ENCODE data around the gene QPRT.

DNA sequence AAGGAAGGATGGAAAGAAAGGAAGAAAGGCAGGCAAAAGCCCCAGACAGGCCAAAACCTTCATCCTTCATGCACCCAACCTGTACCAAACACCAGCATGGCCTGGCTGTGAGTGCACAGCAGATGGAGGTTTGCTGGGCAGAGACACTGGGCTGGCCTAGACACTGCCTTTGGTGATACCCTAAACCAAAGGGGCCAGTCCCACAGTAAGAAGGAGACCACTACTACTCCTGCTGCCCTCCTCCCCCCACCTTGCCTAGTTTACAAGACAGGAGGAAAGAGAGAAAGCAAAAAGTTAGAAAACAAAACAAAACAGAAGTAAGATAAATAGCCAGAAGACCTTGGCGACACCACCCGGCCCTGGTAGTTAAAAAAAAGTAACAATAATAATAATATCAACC, 19.1 kb downstream of the QPRT start:
- TF ChIP-seq, protein P1, sequence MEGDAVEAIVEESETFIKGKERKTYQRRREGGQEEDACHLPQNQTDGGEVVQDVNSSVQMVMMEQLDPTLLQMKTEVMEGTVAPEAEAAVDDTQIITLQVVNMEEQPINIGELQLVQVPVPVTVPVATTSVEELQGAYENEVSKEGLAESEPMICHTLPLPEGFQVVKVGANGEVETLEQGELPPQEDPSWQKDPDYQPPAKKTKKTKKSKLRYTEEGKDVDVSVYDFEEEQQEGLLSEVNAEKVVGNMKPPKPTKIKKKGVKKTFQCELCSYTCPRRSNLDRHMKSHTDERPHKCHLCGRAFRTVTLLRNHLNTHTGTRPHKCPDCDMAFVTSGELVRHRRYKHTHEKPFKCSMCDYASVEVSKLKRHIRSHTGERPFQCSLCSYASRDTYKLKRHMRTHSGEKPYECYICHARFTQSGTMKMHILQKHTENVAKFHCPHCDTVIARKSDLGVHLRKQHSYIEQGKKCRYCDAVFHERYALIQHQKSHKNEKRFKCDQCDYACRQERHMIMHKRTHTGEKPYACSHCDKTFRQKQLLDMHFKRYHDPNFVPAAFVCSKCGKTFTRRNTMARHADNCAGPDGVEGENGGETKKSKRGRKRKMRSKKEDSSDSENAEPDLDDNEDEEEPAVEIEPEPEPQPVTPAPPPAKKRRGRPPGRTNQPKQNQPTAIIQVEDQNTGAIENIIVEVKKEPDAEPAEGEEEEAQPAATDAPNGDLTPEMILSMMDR (IDR thresholded peaks at IDR 0.05): no peak
- no peak for TF ChIP-seq POLR2A (IDR thresholded peaks at IDR 0.05)
- no peak for TF ChIP-seq POLR2AphosphoS5 (IDR thresholded peaks at IDR 0.05)
